ENCODE data around the gene TMEM19. TPM values are rescaled to one million over a fixed set of nuclear protein-coding genes. Genes with fewer than 3 reads are reported as not detected.

Gene TMEM19
- total RNA-seq (ENCODE audit: insufficient read depth, low replicate concordance) = 52.2 TPM

GRCh38 chr12:71685914-71686657 lies at the start of gene TMEM19:
Gene TMEM19 (plus strand): TSS chr12:71686082. CDS start chr12:71686681, 599 bp downstream.
- DNase-seq (ENCODE audit: low spot score) = peak; percentile 96

- DNase-seq (ENCODE audit: low spot score) = peak; percentile 49
Measured at GRCh38 chr12:71636704-71637115, 49.2 kb upstream of the TMEM19 start.

- DNase-seq (ENCODE audit: low spot score) = no peak
Measured at GRCh38 chr12:71638499-71638898, 47.4 kb upstream of the TMEM19 start.

- no peak for DNase-seq (ENCODE audit: low spot score)
Measured at GRCh38 chr12:71639341-71639760, 46.5 kb upstream of the TMEM19 start.

GRCh38 chr12:71640316-71640715 lies 45.6 kb upstream of the TMEM19 start:
- DNase-seq (ENCODE audit: low spot score) = no peak

- no peak for DNase-seq (ENCODE audit: low spot score)
Measured at GRCh38 chr12:71641390-71641789, 44.5 kb upstream of the TMEM19 start.

GRCh38 chr12:71642264-71642663 lies 43.6 kb upstream of the TMEM19 start:
- DNase-seq (ENCODE audit: low spot score) = peak; percentile 64

- DNase-seq (ENCODE audit: low spot score) = no peak
Measured at GRCh38 chr12:71645268-71645667, 40.6 kb upstream of the TMEM19 start.

GRCh38 chr12:71646512-71646911 lies 39.4 kb upstream of the TMEM19 start:
- no peak for DNase-seq (ENCODE audit: low spot score)

- peak; percentile 37 for DNase-seq (ENCODE audit: low spot score)
Measured at GRCh38 chr12:71648537-71648936, 37.3 kb upstream of the TMEM19 start.

GRCh38 chr12:71649401-71649800 lies 36.5 kb upstream of the TMEM19 start:
- DNase-seq (ENCODE audit: low spot score) = no peak

- no peak for DNase-seq (ENCODE audit: low spot score)
Measured at GRCh38 chr12:71652656-71653055, 33.2 kb upstream of the TMEM19 start.

GRCh38 chr12:71653137-71653536 lies 32.7 kb upstream of the TMEM19 start:
- no peak for DNase-seq (ENCODE audit: low spot score)

GRCh38 chr12:71654200-71654599 lies 31.7 kb upstream of the TMEM19 start:
- no peak for DNase-seq (ENCODE audit: low spot score)

GRCh38 chr12:71655495-71655894 lies 30.4 kb upstream of the TMEM19 start:
- no peak for DNase-seq (ENCODE audit: low spot score)

- DNase-seq (ENCODE audit: low spot score) = no peak
Measured at GRCh38 chr12:71655907-71656306, 30.0 kb upstream of the TMEM19 start.

- no peak for DNase-seq (ENCODE audit: low spot score)
Measured at GRCh38 chr12:71656740-71657139, 29.1 kb upstream of the TMEM19 start.

- peak; percentile 66 for DNase-seq (ENCODE audit: low spot score)
Measured at GRCh38 chr12:71661977-71662530, 23.8 kb upstream of the TMEM19 start.

- peak; percentile 68 for DNase-seq (ENCODE audit: low spot score)
Measured at GRCh38 chr12:71662849-71663560, 22.9 kb upstream of the TMEM19 start.

- peak; percentile 100 for DNase-seq (ENCODE audit: low spot score)
Measured at GRCh38 chr12:71663561-71664410, 22.1 kb upstream of the TMEM19 start, which contains the start of the genes THAP2 and ZFC3H1. Gene THAP2 (plus strand): TSS chr12:71664301. CDS start chr12:71664510, 209 bp downstream. Gene ZFC3H1 (minus strand): TSS chr12:71663848. CDS start chr12:71663610, 238 bp downstream.

- no peak for DNase-seq (ENCODE audit: low spot score)
Measured at GRCh38 chr12:71664411-71665089, 21.3 kb upstream of the TMEM19 start.

All from umbilical cord (tissue), 2 donors.